Sciatic nerve (tissue), 2 donors: ENCODE measurements around the gene TBC1D9B. TPM values are rescaled to one million over a fixed set of nuclear protein-coding genes. Genes with fewer than 3 reads are reported as not detected.
"Not testable (repeated sequence)": the region's sequence is repeated elsewhere in the genome, so short reads cannot be mapped to it uniquely, and the experiment has no call there.

Source experiments
- ATAC-seq: fragments of 200-7000 bp; cut with Tn5 transposase; one replicate; pipeline ENCODE4 v1.9.1; 2020; ENCODE audit warnings: mild to moderate bottlenecking, moderate library complexity
- DNase-seq: peaks from one replicate; pipeline ENCODE4 v3.0.0-alpha.2; 2020; ENCODE audit warnings: low spot score
- intact Hi-C: fragments of 100-400 bp; cut with DNase I; formaldehyde crosslinking; loops from one replicate; pipeline ENCODE4 v1.14.2; 2022
- total RNA-seq: library from RNA; stranded (reverse); fragmentation: NEBNext Ultra II Directional; extraction: Animal tissue kit (Norgen Biotek cat#: 25700); gene quantifications from one replicate; pipeline ENCODE4 v1.2.1, GENCODE V29; 2021
- donor health status: DM: no; HTN: no; CAD: no.
- donor health status: DM: no; HTN: no; CAD: no.

The TBC1D9B gene
- total RNA-seq, 1 donor from 2014 or later, result 132 TPM

GRCh38 chr5:179860301-179860700 lies 47.4 kb downstream of the TBC1D9B start:
- DNase-seq, result no peak
- intact Hi-C loops, result no loop called here
- no peak for ATAC-seq

- ATAC-seq, result peak; percentile 99
- intact Hi-C loops, result no loop called here
- peak; percentile 98 for DNase-seq
Measured at GRCh38 chr5:179858586-179859427, 48.9 kb downstream of the TBC1D9B start, which contains the start of gene MRNIP. MRNIP (minus strand) TSS chr5:179858817; CDS start chr5:179858796, 21 bp downstream.

- intact Hi-C loops, result no loop called here
- ATAC-seq (peak; percentile 56), DNase-seq (no peak)
Measured at GRCh38 chr5:179858241-179858585, 49.5 kb downstream of the TBC1D9B start.

- no peak for DNase-seq
- no peak for ATAC-seq
- intact Hi-C loops, result no loop called here
Measured at GRCh38 chr5:179854356-179854755, 53.3 kb downstream of the TBC1D9B start.

- ATAC-seq (no peak), DNase-seq (no peak)
- intact Hi-C loops, result no loop called here
Measured at GRCh38 chr5:179852993-179853547, 54.6 kb downstream of the TBC1D9B start.

GRCh38 chr5:179841621-179842020 lies 66.1 kb downstream of the TBC1D9B start:
- DNase-seq, result peak; percentile 55
- intact Hi-C loops, result no loop called here
- ATAC-seq, result no peak

- intact Hi-C loops, result no loop called here
Measured at GRCh38 chr5:179840766-179841165, 66.9 kb downstream of the TBC1D9B start.

GRCh38 chr5:179840321-179840720 lies 67.4 kb downstream of the TBC1D9B start:
- intact Hi-C loops, result no loop called here
- ATAC-seq (no peak), DNase-seq (no peak)

More at GRCh38 chr5:179840766-179841165, 66.9 kb downstream of the TBC1D9B start:
- peak; percentile 57 for DNase-seq
- ATAC-seq, result no peak

- intact Hi-C loops, result no loop called here
- ATAC-seq (no peak), DNase-seq (no peak)
Measured at GRCh38 chr5:179839328-179840256, 68.1 kb downstream of the TBC1D9B start.

- DNase-seq (no peak), ATAC-seq (peak; percentile 21)
- intact Hi-C loops, result no loop called here
Measured at GRCh38 chr5:179837076-179838011, 70.4 kb downstream of the TBC1D9B start.

- ATAC-seq (peak; percentile 63), DNase-seq (no peak)
- intact Hi-C loops, result no loop called here
Measured at GRCh38 chr5:179836225-179837019, 71.3 kb downstream of the TBC1D9B start.

- ATAC-seq, DNase-seq, intact Hi-C loops: not testable (repeated sequence)
Measured at GRCh38 chr5:179834871-179835270, 72.8 kb downstream of the TBC1D9B start.

GRCh38 chr5:179834120-179834519 lies 73.6 kb downstream of the TBC1D9B start:
- no peak for DNase-seq
- intact Hi-C loops, result no loop called here
- no peak for ATAC-seq

GRCh38 chr5:179833709-179834070 lies 74.0 kb downstream of the TBC1D9B start:
- intact Hi-C loops, result no loop called here
- no peak for DNase-seq
- no peak for ATAC-seq

- intact Hi-C loops, result no loop called here
- ATAC-seq (no peak), DNase-seq (no peak)
Measured at GRCh38 chr5:179833056-179833708, 74.5 kb downstream of the TBC1D9B start.

- ATAC-seq, result no peak
- no peak for DNase-seq
- intact Hi-C loops, result no loop called here
Measured at GRCh38 chr5:179832039-179832745, 75.5 kb downstream of the TBC1D9B start.
